Measurements from ENCODE around the gene RDH16.

RDH16 gene

GRCh38 chr12:56931474-56931978 is 25.9 kb downstream of the RDH16 start:
- Histone ChIP-seq H3F3A (ENCODE audit: low read depth) (no peaks in the 10 kb centered on the region), H3K27me3 (ENCODE audit: insufficient read depth, low read length, poor library complexity, severe bottlenecking) (no peaks in the 10 kb centered on the region), H3K9me2 (replicated peaks; ENCODE audit: low read depth, low read length) (no peaks in the 10 kb centered on the region), H3K9me3 (ENCODE audit: insufficient read depth, low read depth, low read length) (no peaks in the 10 kb centered on the region), H3K36me3 (ENCODE audit: insufficient read depth, low read length) (no peaks in the 10 kb centered on the region), H4K20me1 (ENCODE audit: insufficient read depth, low read length, poor library complexity, severe bottlenecking) (no peaks in the 10 kb centered on the region), H3K4me1 (ENCODE audit: insufficient read depth, low read length, poor library complexity, severe bottlenecking) (peaks cover 17% of the 10 kb centered on the region), H3K79me2 (ENCODE audit: insufficient read depth, low read length) (no peaks in the 10 kb centered on the region), H3K4me2 (ENCODE audit: low read depth, low read length, poor library complexity, severe bottlenecking) (peak overlapping the region; percentile 94), H2AFZ (ENCODE audit: low read length) (peak overlapping the region; percentile 72), H3K4me3 (ENCODE audit: low read length, poor library complexity, severe bottlenecking) (peak overlapping the region; percentile 67), H3K9ac (ENCODE audit: low read depth, low read length, poor library complexity, severe bottlenecking) (peak overlapping the region; percentile 87)
- TF ChIP-seq, protein P1, sequence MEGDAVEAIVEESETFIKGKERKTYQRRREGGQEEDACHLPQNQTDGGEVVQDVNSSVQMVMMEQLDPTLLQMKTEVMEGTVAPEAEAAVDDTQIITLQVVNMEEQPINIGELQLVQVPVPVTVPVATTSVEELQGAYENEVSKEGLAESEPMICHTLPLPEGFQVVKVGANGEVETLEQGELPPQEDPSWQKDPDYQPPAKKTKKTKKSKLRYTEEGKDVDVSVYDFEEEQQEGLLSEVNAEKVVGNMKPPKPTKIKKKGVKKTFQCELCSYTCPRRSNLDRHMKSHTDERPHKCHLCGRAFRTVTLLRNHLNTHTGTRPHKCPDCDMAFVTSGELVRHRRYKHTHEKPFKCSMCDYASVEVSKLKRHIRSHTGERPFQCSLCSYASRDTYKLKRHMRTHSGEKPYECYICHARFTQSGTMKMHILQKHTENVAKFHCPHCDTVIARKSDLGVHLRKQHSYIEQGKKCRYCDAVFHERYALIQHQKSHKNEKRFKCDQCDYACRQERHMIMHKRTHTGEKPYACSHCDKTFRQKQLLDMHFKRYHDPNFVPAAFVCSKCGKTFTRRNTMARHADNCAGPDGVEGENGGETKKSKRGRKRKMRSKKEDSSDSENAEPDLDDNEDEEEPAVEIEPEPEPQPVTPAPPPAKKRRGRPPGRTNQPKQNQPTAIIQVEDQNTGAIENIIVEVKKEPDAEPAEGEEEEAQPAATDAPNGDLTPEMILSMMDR (conservative IDR thresholded peaks at IDR 0.05; ENCODE audit: low read length), result no peak
- TF ChIP-seq EZH2phosphoT487 (IDR thresholded peaks at IDR 0.05; ENCODE audit: borderline replicate concordance), result no peak

- Histone ChIP-seq H2AFZ (ENCODE audit: low read length) (no peak overlapping the region), H3K9ac (ENCODE audit: low read depth, low read length, poor library complexity, severe bottlenecking) (no peak overlapping the region), H3K4me1 (ENCODE audit: insufficient read depth, low read length, poor library complexity, severe bottlenecking) (peaks cover 17% of the 10 kb centered on the region), H3K9me2 (replicated peaks; ENCODE audit: low read depth, low read length) (no peaks in the 10 kb centered on the region), H3K4me3 (ENCODE audit: low read length, poor library complexity, severe bottlenecking) (no peak overlapping the region), H3K79me2 (ENCODE audit: insufficient read depth, low read length) (no peaks in the 10 kb centered on the region), H3K4me2 (ENCODE audit: low read depth, low read length, poor library complexity, severe bottlenecking) (no peak overlapping the region), H4K20me1 (ENCODE audit: insufficient read depth, low read length, poor library complexity, severe bottlenecking) (no peaks in the 10 kb centered on the region), H3F3A (ENCODE audit: low read depth) (no peaks in the 10 kb centered on the region), H3K36me3 (ENCODE audit: insufficient read depth, low read length) (no peaks in the 10 kb centered on the region), H3K27me3 (ENCODE audit: insufficient read depth, low read length, poor library complexity, severe bottlenecking) (no peaks in the 10 kb centered on the region), H3K9me3 (ENCODE audit: insufficient read depth, low read depth, low read length) (no peaks in the 10 kb centered on the region)
- no peak for TF ChIP-seq EZH2phosphoT487 (IDR thresholded peaks at IDR 0.05; ENCODE audit: borderline replicate concordance)
- TF ChIP-seq, protein P1 (conservative IDR thresholded peaks at IDR 0.05; ENCODE audit: low read length), result no peak
Measured at GRCh38 chr12:56930241-56930640, 27.2 kb downstream of the RDH16 start.

DNA sequence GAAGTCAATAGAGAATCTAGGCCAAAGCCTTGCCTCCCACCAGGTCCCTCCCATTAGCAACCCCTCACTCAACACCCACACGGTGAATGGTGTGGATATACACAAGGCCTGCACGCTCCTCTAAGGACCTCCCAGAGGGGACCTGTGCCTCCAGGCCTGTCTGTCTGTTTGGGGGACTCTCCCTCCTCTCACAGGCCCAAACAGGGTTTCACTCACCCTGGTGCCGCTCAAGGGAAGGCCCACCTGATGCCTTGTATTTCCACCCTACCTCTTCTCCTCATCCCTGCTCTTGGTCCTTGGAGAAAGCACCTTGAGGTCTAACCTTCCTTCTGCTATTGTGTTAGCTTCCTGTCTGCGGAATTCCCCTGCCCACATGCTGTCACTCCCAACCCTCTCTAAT is 27.6 kb downstream of the RDH16 start:
- no peak overlapping the region for H2AFZ ChIP-seq (ENCODE audit: low read length)
- no peaks in the 10 kb centered on the region for H3K9me3 ChIP-seq (ENCODE audit: insufficient read depth, low read depth, low read length)
- H4K20me1 ChIP-seq (ENCODE audit: insufficient read depth, low read length, poor library complexity, severe bottlenecking), result no peaks in the 10 kb centered on the region
- no peak overlapping the region for H3K9ac ChIP-seq (ENCODE audit: low read depth, low read length, poor library complexity, severe bottlenecking)
- no peaks in the 10 kb centered on the region for H3K9me2 ChIP-seq (replicated peaks; ENCODE audit: low read depth, low read length)
- H3K4me3 ChIP-seq (ENCODE audit: low read length, poor library complexity, severe bottlenecking), result no peak overlapping the region
- H3K27me3 ChIP-seq (ENCODE audit: insufficient read depth, low read length, poor library complexity, severe bottlenecking), result no peaks in the 10 kb centered on the region
- no peaks in the 10 kb centered on the region for H3K36me3 ChIP-seq (ENCODE audit: insufficient read depth, low read length)
- TF ChIP-seq, protein P1 (conservative IDR thresholded peaks at IDR 0.05; ENCODE audit: low read length), result no peak
- no peak for TF ChIP-seq EZH2phosphoT487 (IDR thresholded peaks at IDR 0.05; ENCODE audit: borderline replicate concordance)
- H3K4me2 ChIP-seq (ENCODE audit: low read depth, low read length, poor library complexity, severe bottlenecking), result no peak overlapping the region
- H3K79me2 ChIP-seq (ENCODE audit: insufficient read depth, low read length), result no peaks in the 10 kb centered on the region
- H3F3A ChIP-seq (ENCODE audit: low read depth), result no peaks in the 10 kb centered on the region
- H3K4me1 ChIP-seq (ENCODE audit: insufficient read depth, low read length, poor library complexity, severe bottlenecking), result peaks cover 17% of the 10 kb centered on the region

Measured in Loucy (cell line).